ENCODE measurements around the gene GVQW3.

GRCh38 chr11:76394411-76394810 is 13.3 kb downstream of the GVQW3 start:
- TF ChIP-seq CTCF (IDR thresholded peaks at IDR 0.05) (no peak), POLR2A (IDR thresholded peaks at IDR 0.05) (no peak), POLR2AphosphoS5 (IDR thresholded peaks at IDR 0.05) (no peak)
